Activated CD4-positive, alpha-beta T cell treated with anti-CD3 and anti-CD28 coated beads for 36 hours (primary cell): ENCODE measurements around the gene SPPL2B. TPM values are rescaled to one million over a fixed set of nuclear protein-coding genes. Genes with fewer than 3 reads are reported as not detected.

Experiments
- ATAC-seq: fragments of 200-7000 bp; cut with Tn5 transposase; one replicate; pipeline ENCODE4 v1.10.0; 2021; ENCODE audit warnings: mild to moderate bottlenecking, moderate library complexity
- CTCF ChIA-PET: fragments of 350-600 bp; sonication (Branson Sonifier 250); formaldehyde crosslinking; loops from one replicate; lab custom pipeline; 2021; ENCODE audit warnings: antibody characterized with exemption; lab: Charles Lee
- POLR2A ChIA-PET: fragments of 350-600 bp; sonication (Branson Sonifier 250); formaldehyde crosslinking; loops from one replicate; lab custom pipeline; 2021; ENCODE audit warnings: antibody characterized with exemption, inconsistent platforms; lab: Charles Lee
- DNase-seq: peaks from one replicate; pipeline ENCODE4 v3.0.0-alpha.2; 2020
- H3K27ac Mint-ChIP-seq: one replicate; pipeline ENCODE4 v1.8.0; 2021; ENCODE audit warnings: mixed read lengths
- H3K27me3 Mint-ChIP-seq: one replicate; pipeline ENCODE4 v1.8.0; 2021; ENCODE audit warnings: mixed read lengths
- H3K36me3 Mint-ChIP-seq: one replicate; pipeline ENCODE4 v1.8.0; 2021; ENCODE audit warnings: low read depth, mixed read lengths
- H3K4me1 Mint-ChIP-seq: one replicate; pipeline ENCODE4 v1.8.0; 2021; ENCODE audit warnings: mixed read lengths
- H3K4me3 Mint-ChIP-seq: one replicate; pipeline ENCODE4 v1.8.0; 2021; ENCODE audit warnings: mild to moderate bottlenecking, moderate library complexity, mixed read lengths
- H3K9me3 Mint-ChIP-seq: one replicate; pipeline ENCODE4 v1.8.0; 2021; ENCODE audit warnings: low read depth, mixed read lengths
- intact Hi-C, 2 experiments: fragments of 100-400 bp; cut with DNase I in 1 of 2; cut with micrococcal nuclease in 1 of 2; formaldehyde crosslinking; loops; one replicate each; pipeline versions ENCODE4 v1.14.2 to v1.15.1; 2022 to 2024; cut with DNase I, micrococcal nuclease
- total RNA-seq, 2 experiments: library from RNA; stranded (reverse); gene quantifications; one replicate each; pipeline ENCODE4 v1.2.3, GENCODE V29; 2021

Gene SPPL2B
- total RNA-seq, 2 experiments from 2014 or later = 37.7 to 48.5 TPM

- ChIA-PET POLR2A (interaction anchor here (0.7 kb wide), 1 partner anchor 305 kb away, joined by 3 read pairs; no protein-coding TSS in a partner anchor), CTCF (interaction anchor here (0.7 to 1.8 kb wide), 6 partner anchors 12 to 207 kb away, joined by 3 to 7 read pairs (median 4); partner anchors contain the start of gene LSM7)
- DNase-seq (peak; percentile 49), ATAC-seq (no peak)
- H3K36me3 Mint-ChIP-seq = peaks cover 6% of the 10 kb centered on the region
- H3K27me3 Mint-ChIP-seq = peaks cover 12% of the 10 kb centered on the region
- H3K4me1 Mint-ChIP-seq = no peaks in the 10 kb centered on the region
- intact Hi-C loops = no loop called here
- H3K27ac Mint-ChIP-seq = no peak overlapping the region
- peaks cover 8% of the 10 kb centered on the region for H3K9me3 Mint-ChIP-seq
- no peak overlapping the region for H3K4me3 Mint-ChIP-seq
Measured at GRCh38 chr19:2315818-2316353, 12.6 kb upstream of the SPPL2B start.

GRCh38 chr19:2317300-2317699 is 11.2 kb upstream of the SPPL2B start:
- intact Hi-C loops = no loop called here
- no peaks in the 10 kb centered on the region for H3K4me1 Mint-ChIP-seq
- CTCF ChIA-PET = interaction anchor here (0.6 to 1.8 kb wide), 5 partner anchors 15 to 161 kb away, joined by 3 to 7 read pairs (median 3); no protein-coding TSS in a partner anchor
- DNase-seq = no peak
- no peak overlapping the region for H3K27ac Mint-ChIP-seq
- H3K27me3 Mint-ChIP-seq = peaks cover 12% of the 10 kb centered on the region
- no peak overlapping the region for H3K4me3 Mint-ChIP-seq
- peaks cover 8% of the 10 kb centered on the region for H3K9me3 Mint-ChIP-seq
- POLR2A ChIA-PET = no interaction called here
- H3K36me3 Mint-ChIP-seq = peaks cover 6% of the 10 kb centered on the region
- ATAC-seq = no peak

GRCh38 chr19:2317756-2318155 is 10.7 kb upstream of the SPPL2B start:
- DNase-seq = no peak
- peaks cover 12% of the 10 kb centered on the region for H3K27me3 Mint-ChIP-seq
- no peaks in the 10 kb centered on the region for H3K4me1 Mint-ChIP-seq
- intact Hi-C loops = no loop called here
- H3K27ac Mint-ChIP-seq = no peak overlapping the region
- H3K36me3 Mint-ChIP-seq = peaks cover 6% of the 10 kb centered on the region
- ChIA-PET POLR2A (no interaction called here), CTCF (interaction anchor here (0.7 kb wide), 1 partner anchor 15 kb away, joined by 4 read pairs; no protein-coding TSS in a partner anchor)
- no peak for ATAC-seq
- peaks cover 8% of the 10 kb centered on the region for H3K9me3 Mint-ChIP-seq
- H3K4me3 Mint-ChIP-seq = no peak overlapping the region

- Mint-ChIP-seq H3K27me3 (peaks cover 6% of the 10 kb centered on the region), H3K27ac (no peak overlapping the region), H3K4me3 (no peak overlapping the region), H3K4me1 (no peaks in the 10 kb centered on the region), H3K9me3 (peaks cover 8% of the 10 kb centered on the region), H3K36me3 (peaks cover 10% of the 10 kb centered on the region)
- POLR2A ChIA-PET = no interaction called here
- DNase-seq (no peak), ATAC-seq (no peak)
- CTCF ChIA-PET = interaction anchor here (0.7 kb wide), 1 partner anchor 13 kb away, joined by 3 read pairs; no protein-coding TSS in a partner anchor
- intact Hi-C loops = no loop called here
Measured at GRCh38 chr19:2318923-2319322, 9.6 kb upstream of the SPPL2B start.

- DNase-seq (no peak), ATAC-seq (no peak)
- H3K4me1 Mint-ChIP-seq = peaks cover 3% of the 10 kb centered on the region
- H3K9me3 Mint-ChIP-seq = peaks cover 8% of the 10 kb centered on the region
- intact Hi-C loops = no loop called here
- peaks cover 5% of the 10 kb centered on the region for H3K27me3 Mint-ChIP-seq
- no peak overlapping the region for H3K27ac Mint-ChIP-seq
- no peak overlapping the region for H3K4me3 Mint-ChIP-seq
- H3K36me3 Mint-ChIP-seq = peaks cover 13% of the 10 kb centered on the region
- ChIA-PET POLR2A (no interaction called here), CTCF (no interaction called here)
Measured at GRCh38 chr19:2319551-2319950, 8.9 kb upstream of the SPPL2B start.

- ChIA-PET POLR2A (no interaction called here), CTCF (no interaction called here)
- DNase-seq (no peak), ATAC-seq (no peak)
- Mint-ChIP-seq H3K9me3 (peaks cover 4% of the 10 kb centered on the region), H3K4me1 (peaks cover 6% of the 10 kb centered on the region), H3K27me3 (peaks cover under 1% of the 10 kb centered on the region), H3K27ac (no peak overlapping the region), H3K4me3 (no peak overlapping the region), H3K36me3 (peaks cover 12% of the 10 kb centered on the region)
- intact Hi-C loops = no loop called here
Measured at GRCh38 chr19:2320049-2320448, 8.4 kb upstream of the SPPL2B start.

- H3K27ac Mint-ChIP-seq = no peak overlapping the region
- DNase-seq (no peak), ATAC-seq (no peak)
- intact Hi-C loops = no loop called here
- H3K4me1 Mint-ChIP-seq = peaks cover 15% of the 10 kb centered on the region
- no peaks in the 10 kb centered on the region for H3K9me3 Mint-ChIP-seq
- H3K36me3 Mint-ChIP-seq = peaks cover 16% of the 10 kb centered on the region
- POLR2A ChIA-PET = no interaction called here
- CTCF ChIA-PET = no interaction called here
- H3K4me3 Mint-ChIP-seq = no peak overlapping the region
- no peaks in the 10 kb centered on the region for H3K27me3 Mint-ChIP-seq
Measured at GRCh38 chr19:2320939-2321338, 7.5 kb upstream of the SPPL2B start.

- CTCF ChIA-PET = no interaction called here
- Mint-ChIP-seq H3K27me3 (no peaks in the 10 kb centered on the region), H3K4me3 (no peak overlapping the region), H3K27ac (no peak overlapping the region), H3K36me3 (peaks cover 22% of the 10 kb centered on the region), H3K4me1 (peaks cover 23% of the 10 kb centered on the region), H3K9me3 (no peaks in the 10 kb centered on the region)
- ATAC-seq (no peak), DNase-seq (no peak)
- intact Hi-C loops = no loop called here
- POLR2A ChIA-PET = no interaction called here
Measured at GRCh38 chr19:2321565-2322283, 6.8 kb upstream of the SPPL2B start.

GRCh38 chr19:2323707-2324106 is 4.8 kb upstream of the SPPL2B start:
- ChIA-PET CTCF (interaction anchor here (0.8 kb wide), 1 partner anchor 45 kb away, joined by 3 read pairs; no protein-coding TSS in a partner anchor), POLR2A (no interaction called here)
- intact Hi-C loops = no loop called here
- Mint-ChIP-seq H3K4me1 (peaks cover 33% of the 10 kb centered on the region), H3K4me3 (no peak overlapping the region), H3K27me3 (no peaks in the 10 kb centered on the region), H3K9me3 (no peaks in the 10 kb centered on the region), H3K27ac (no peak overlapping the region), H3K36me3 (peaks cover 35% of the 10 kb centered on the region)
- no peak for DNase-seq
- no peak for ATAC-seq

GRCh38 chr19:2324220-2324948 is 4.1 kb upstream of the SPPL2B start:
- Mint-ChIP-seq H3K4me1 (peaks cover 37% of the 10 kb centered on the region), H3K27ac (no peak overlapping the region), H3K9me3 (no peaks in the 10 kb centered on the region), H3K27me3 (no peaks in the 10 kb centered on the region), H3K36me3 (peaks cover 35% of the 10 kb centered on the region), H3K4me3 (no peak overlapping the region)
- CTCF ChIA-PET = interaction anchor here (0.8 kb wide), 1 partner anchor 44 kb away, joined by 3 read pairs; no protein-coding TSS in a partner anchor
- DNase-seq (no peak), ATAC-seq (no peak)
- POLR2A ChIA-PET = interaction anchor here (0.5 kb wide), 1 partner anchor 10 kb away, joined by 3 read pairs; no protein-coding TSS in a partner anchor
- intact Hi-C loops = no loop called here
